Mesothelial cell of epicardium (in vitro differentiated cells): ENCODE results near the gene FOLR2. TPM values are rescaled to one million over a fixed set of nuclear protein-coding genes. Genes with fewer than 3 reads are reported as not detected.

Experiments
- DNase-seq, 2 experiments: peaks; one replicate each; pipeline ENCODE4 v3.0.0; 2021; ENCODE audit warnings: low spot score in 2 of 2; ENCODE audit not compliant: unreplicated experiment in 2 of 2
- H3K27ac Mint-ChIP-seq: 2 replicates; pipeline ENCODE4 v1.8.0; 2021; ENCODE audit warnings: mixed read lengths
- H3K27me3 Mint-ChIP-seq: 2 replicates; pipeline ENCODE4 v1.8.0; 2021; ENCODE audit warnings: low read depth, mixed read lengths
- H3K36me3 Mint-ChIP-seq: 2 replicates; pipeline ENCODE4 v1.8.0; 2021; ENCODE audit warnings: mixed read lengths
- H3K4me1 Mint-ChIP-seq: 2 replicates; pipeline ENCODE4 v1.8.0; 2021; ENCODE audit warnings: mixed read lengths
- H3K4me3 Mint-ChIP-seq: 2 replicates; pipeline ENCODE4 v1.8.0; 2021; ENCODE audit warnings: mild to moderate bottlenecking, moderate library complexity, mixed read lengths
- H3K9me3 Mint-ChIP-seq: 2 replicates; pipeline ENCODE4 v1.8.0; 2021; ENCODE audit warnings: mixed read lengths
- total RNA-seq: library from RNA; stranded (reverse); gene quantifications from 3 replicates; pipeline ENCODE4 v1.2.1, GENCODE V29; 2021
- TF ChIP-seq, protein P1 (sequence below): fragments of 200-600 bp; sonication (generic); IDR thresholded peaks from one replicate; pipeline ENCODE4 v1.5.0; 2021; ENCODE audit warnings: antibody characterized with exemption; ENCODE audit not compliant: unreplicated experiment

The FOLR2 gene
- total RNA-seq, 1 donor from 2014 or later = not detected

- H3K36me3 Mint-ChIP-seq = peaks cover 21% of the 10 kb centered on the region
- no peak for DNase-seq
- H3K27ac Mint-ChIP-seq = no peak overlapping the region
- TF ChIP-seq, protein P1, sequence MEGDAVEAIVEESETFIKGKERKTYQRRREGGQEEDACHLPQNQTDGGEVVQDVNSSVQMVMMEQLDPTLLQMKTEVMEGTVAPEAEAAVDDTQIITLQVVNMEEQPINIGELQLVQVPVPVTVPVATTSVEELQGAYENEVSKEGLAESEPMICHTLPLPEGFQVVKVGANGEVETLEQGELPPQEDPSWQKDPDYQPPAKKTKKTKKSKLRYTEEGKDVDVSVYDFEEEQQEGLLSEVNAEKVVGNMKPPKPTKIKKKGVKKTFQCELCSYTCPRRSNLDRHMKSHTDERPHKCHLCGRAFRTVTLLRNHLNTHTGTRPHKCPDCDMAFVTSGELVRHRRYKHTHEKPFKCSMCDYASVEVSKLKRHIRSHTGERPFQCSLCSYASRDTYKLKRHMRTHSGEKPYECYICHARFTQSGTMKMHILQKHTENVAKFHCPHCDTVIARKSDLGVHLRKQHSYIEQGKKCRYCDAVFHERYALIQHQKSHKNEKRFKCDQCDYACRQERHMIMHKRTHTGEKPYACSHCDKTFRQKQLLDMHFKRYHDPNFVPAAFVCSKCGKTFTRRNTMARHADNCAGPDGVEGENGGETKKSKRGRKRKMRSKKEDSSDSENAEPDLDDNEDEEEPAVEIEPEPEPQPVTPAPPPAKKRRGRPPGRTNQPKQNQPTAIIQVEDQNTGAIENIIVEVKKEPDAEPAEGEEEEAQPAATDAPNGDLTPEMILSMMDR = no peak
- H3K4me3 Mint-ChIP-seq = no peak overlapping the region
- H3K4me1 Mint-ChIP-seq = peaks cover 16% of the 10 kb centered on the region
- no peaks in the 10 kb centered on the region for H3K9me3 Mint-ChIP-seq
- no peaks in the 10 kb centered on the region for H3K27me3 Mint-ChIP-seq
Measured at GRCh38 chr11:72228229-72228843, 11.7 kb downstream of the FOLR2 start.

DNA sequence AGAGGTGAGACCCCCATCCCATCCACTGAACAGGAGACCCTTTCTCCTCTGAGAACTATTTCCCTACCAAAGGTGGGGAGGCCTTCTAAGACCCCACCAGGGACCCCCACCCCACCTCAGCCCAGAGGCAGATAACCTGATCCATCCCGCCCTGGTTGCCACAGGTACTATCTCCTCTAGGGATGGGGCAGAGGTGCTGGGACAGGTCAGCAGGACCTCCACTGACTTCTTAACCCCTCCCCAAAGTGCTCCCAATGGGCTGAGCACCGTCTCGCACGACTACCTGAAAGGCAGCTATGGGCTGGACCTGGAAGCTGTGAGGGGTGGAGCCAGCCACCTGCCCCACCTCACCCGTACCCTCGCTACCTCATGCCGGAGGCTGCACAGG, 12.2 kb downstream of the FOLR2 start:
- no peak overlapping the region for H3K4me3 Mint-ChIP-seq
- TF ChIP-seq, protein P1 = no peak
- peaks cover 16% of the 10 kb centered on the region for H3K4me1 Mint-ChIP-seq
- H3K36me3 Mint-ChIP-seq = peaks cover 26% of the 10 kb centered on the region
- no peaks in the 10 kb centered on the region for H3K27me3 Mint-ChIP-seq
- no peaks in the 10 kb centered on the region for H3K9me3 Mint-ChIP-seq
- H3K27ac Mint-ChIP-seq = no peak overlapping the region
- DNase-seq = no peak

DNA sequence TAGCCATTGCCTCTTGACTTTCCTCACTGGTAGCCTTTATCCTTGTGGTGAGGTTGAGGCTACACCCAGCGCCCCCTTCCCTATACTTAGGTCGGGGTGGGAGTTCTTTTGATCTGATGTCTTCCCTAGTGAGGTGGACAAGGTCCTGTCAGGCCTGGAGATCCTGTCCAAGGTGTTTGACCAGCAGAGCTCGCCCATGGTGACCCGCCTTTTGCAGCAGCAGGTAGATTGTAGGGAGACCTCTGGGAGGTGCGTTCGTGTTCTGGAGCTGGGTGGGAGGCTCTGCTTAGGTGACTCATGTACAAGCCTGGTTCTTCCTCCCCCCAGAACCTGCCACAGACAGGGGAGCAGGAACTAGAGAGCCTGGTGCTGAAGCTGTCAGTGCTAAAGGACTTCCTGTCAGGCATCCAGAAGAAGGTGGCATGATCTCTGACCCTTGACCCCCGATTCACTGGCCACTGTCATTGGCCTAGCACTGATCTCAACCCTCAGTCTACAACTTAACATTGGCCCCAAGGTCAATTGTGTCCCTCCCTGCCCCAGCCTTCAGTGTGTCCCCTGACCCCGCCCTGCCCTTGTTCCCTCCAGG, 12.8 kb downstream of the FOLR2 start:
- no peak overlapping the region for H3K27ac Mint-ChIP-seq
- H3K36me3 Mint-ChIP-seq = peaks cover 31% of the 10 kb centered on the region
- no peak for DNase-seq
- TF ChIP-seq, protein P1 = no peak
- H3K9me3 Mint-ChIP-seq = no peaks in the 10 kb centered on the region
- no peaks in the 10 kb centered on the region for H3K27me3 Mint-ChIP-seq
- H3K4me3 Mint-ChIP-seq = no peak overlapping the region
- peaks cover 16% of the 10 kb centered on the region for H3K4me1 Mint-ChIP-seq

- Mint-ChIP-seq H3K27me3 (no peaks in the 10 kb centered on the region), H3K4me1 (peaks cover 15% of the 10 kb centered on the region), H3K36me3 (peaks cover 38% of the 10 kb centered on the region), H3K9me3 (no peaks in the 10 kb centered on the region), H3K4me3 (no peak overlapping the region), H3K27ac (no peak overlapping the region)
- TF ChIP-seq, protein P1 = no peak
- DNase-seq = no peak
Measured at GRCh38 chr11:72229925-72230763, 13.6 kb downstream of the FOLR2 start.

GRCh38 chr11:72230764-72231365, 14.3 kb downstream of the FOLR2 start:
- peaks cover 43% of the 10 kb centered on the region for H3K36me3 Mint-ChIP-seq
- H3K4me3 Mint-ChIP-seq = no peak overlapping the region
- DNase-seq = no peak
- H3K4me1 Mint-ChIP-seq = peaks cover 8% of the 10 kb centered on the region
- TF ChIP-seq, protein P1 = no peak
- no peaks in the 10 kb centered on the region for H3K27me3 Mint-ChIP-seq
- no peak overlapping the region for H3K27ac Mint-ChIP-seq
- no peaks in the 10 kb centered on the region for H3K9me3 Mint-ChIP-seq
